ENCODE data around the gene ZNG1B.
"Not testable (repeated sequence)": the region's sequence is repeated elsewhere in the genome, so short reads cannot be mapped to it uniquely, and the experiment has no call there.

- not testable (repeated sequence) for TF ChIP-seq CSDC2 (CRISPR knock-in tag; IDR thresholded peaks at IDR 0.05); OSR1 (CRISPR knock-in tag; IDR thresholded peaks at IDR 0.05); ZFP3 (CRISPR knock-in tag; IDR thresholded peaks at IDR 0.05); ZNF8 (CRISPR knock-in tag; IDR thresholded peaks at IDR 0.05); CSRNP3 (CRISPR knock-in tag; IDR thresholded peaks at IDR 0.05); CREB5 (CRISPR knock-in tag; IDR thresholded peaks at IDR 0.05; ENCODE audit: low read depth); TOX (CRISPR knock-in tag; IDR thresholded peaks at IDR 0.05; ENCODE audit: borderline replicate concordance); ZNF565 (CRISPR knock-in tag; conservative IDR thresholded peaks at IDR 0.05; ENCODE audit: low read depth); GLIS3 (CRISPR knock-in tag; IDR thresholded peaks at IDR 0.05); BACH2 (CRISPR knock-in tag; IDR thresholded peaks at IDR 0.05; ENCODE audit: borderline replicate concordance); SNAI2 (CRISPR knock-in tag; IDR thresholded peaks at IDR 0.05)
- TF ChIP-seq, protein P1, sequence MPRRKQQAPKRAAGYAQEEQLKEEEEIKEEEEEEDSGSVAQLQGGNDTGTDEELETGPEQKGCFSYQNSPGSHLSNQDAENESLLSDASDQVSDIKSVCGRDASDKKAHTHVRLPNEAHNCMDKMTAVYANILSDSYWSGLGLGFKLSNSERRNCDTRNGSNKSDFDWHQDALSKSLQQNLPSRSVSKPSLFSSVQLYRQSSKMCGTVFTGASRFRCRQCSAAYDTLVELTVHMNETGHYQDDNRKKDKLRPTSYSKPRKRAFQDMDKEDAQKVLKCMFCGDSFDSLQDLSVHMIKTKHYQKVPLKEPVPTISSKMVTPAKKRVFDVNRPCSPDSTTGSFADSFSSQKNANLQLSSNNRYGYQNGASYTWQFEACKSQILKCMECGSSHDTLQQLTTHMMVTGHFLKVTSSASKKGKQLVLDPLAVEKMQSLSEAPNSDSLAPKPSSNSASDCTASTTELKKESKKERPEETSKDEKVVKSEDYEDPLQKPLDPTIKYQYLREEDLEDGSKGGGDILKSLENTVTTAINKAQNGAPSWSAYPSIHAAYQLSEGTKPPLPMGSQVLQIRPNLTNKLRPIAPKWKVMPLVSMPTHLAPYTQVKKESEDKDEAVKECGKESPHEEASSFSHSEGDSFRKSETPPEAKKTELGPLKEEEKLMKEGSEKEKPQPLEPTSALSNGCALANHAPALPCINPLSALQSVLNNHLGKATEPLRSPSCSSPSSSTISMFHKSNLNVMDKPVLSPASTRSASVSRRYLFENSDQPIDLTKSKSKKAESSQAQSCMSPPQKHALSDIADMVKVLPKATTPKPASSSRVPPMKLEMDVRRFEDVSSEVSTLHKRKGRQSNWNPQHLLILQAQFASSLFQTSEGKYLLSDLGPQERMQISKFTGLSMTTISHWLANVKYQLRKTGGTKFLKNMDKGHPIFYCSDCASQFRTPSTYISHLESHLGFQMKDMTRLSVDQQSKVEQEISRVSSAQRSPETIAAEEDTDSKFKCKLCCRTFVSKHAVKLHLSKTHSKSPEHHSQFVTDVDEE (CRISPR knock-in tag; IDR thresholded peaks at IDR 0.05) = not testable (repeated sequence)
Measured at GRCh38 chr2:113411725-113412352, 25.7 kb upstream of the ZNG1B start.
